Measurements from ENCODE around the gene SLC49A4.

The SLC49A4 gene

DNA sequence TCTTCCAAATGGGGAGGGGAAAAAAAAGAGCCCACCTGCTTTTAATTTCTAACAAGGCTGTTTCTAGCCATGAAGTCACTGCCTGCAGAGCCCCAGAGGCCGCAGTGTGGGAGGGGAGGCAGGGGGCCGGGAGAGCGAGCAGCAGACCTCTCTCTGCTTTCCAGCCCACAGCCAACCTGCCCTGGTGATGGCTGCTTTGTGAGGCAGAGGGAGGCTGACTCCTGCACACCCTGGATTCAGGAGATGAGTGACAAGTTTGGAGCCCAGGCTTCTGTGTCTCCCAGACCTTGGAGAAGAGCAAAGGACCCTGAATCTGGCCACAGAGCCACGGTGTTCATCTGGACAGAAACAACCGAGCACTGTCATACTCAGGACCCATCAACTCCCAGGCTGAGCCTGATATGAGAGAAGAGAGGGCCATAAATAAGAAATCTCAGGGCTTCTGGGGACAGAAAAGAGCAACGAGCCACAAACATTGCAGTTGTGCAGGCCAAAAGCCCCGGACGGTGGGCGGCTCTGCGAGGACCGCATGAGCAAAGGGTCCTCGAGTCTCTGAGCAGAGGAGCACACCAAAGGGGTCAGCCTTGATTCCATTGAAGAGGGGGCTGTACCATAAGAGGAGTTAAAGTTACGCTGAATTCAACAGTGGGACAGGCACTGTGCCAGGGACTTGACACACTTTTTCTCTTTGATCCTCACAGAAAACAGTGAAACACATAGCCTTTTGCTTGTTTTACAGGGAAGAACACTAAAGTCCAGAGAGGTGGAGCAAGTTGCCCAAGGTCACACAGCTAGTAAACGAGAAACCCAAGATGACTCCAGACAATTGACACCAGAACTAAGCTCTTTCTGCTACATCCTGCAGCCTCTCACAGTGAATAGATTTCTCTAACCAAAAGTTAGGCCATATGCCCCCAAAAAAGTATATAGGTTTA lies 135.5 kb downstream of the SLC49A4 start:
- DNase-seq = no peak
